Panc1 (cell line): Measurements from ENCODE around the gene TNN.

ENCODE experiments used
- POLR2AphosphoS5 ChIP-seq: IDR thresholded peaks from 2 replicates; pipeline ENCODE4 v1.6.1; 2012; ENCODE audit warnings: mild to moderate bottlenecking, low read depth, low read length, moderate library complexity
- SIN3A ChIP-seq: IDR thresholded peaks from 2 replicates; pipeline ENCODE4 v1.6.1; 2012; ENCODE audit warnings: low read depth, mild to moderate bottlenecking, low read length, moderate library complexity, borderline replicate concordance; ENCODE audit not compliant: insufficient read depth
- TCF7L2 ChIP-seq: IDR thresholded peaks from 2 replicates; pipeline ENCODE4 v1.6.1; 2011; ENCODE audit warnings: mild to moderate bottlenecking, low read depth, low read length, inconsistent platforms
- TF ChIP-seq, protein P1 (sequence below): fragments of 450-650 bp; IDR thresholded peaks from 2 replicates; pipeline ENCODE4 v1.5.1; 2017; ENCODE audit warnings: mild to moderate bottlenecking
- TF ChIP-seq, protein P2 (sequence below), 2 experiments: IDR thresholded peaks; 2 replicates each; pipeline ENCODE4 v1.6.1; 2011 to 2012; ENCODE audit warnings: low read depth in 2 of 2, control low read depth in 1 of 2, low read length in 1 of 2, mild to moderate bottlenecking in 1 of 2, moderate library complexity in 1 of 2; ENCODE audit not compliant: insufficient read depth in 1 of 2

DNA sequence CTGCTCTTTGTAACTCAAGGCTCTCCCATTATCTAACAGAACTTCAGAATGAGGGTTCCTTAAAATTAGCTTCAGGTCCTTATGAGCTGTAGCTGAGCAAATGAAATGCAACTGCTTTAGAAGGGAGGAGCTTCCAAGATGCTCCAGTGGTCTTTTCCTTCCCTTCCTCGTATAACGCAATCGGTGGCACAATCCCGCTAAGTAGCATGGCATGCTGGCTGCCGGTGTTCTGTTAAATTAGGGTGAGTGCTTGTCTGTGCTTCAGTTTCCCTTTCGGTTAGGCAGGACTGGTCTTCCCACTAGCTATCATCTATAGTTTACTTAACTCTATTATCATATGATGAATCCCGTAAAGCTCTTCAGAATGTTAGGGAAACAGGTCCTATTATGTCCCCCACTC is 124.0 kb downstream of the TNN start:
- TF ChIP-seq, protein P1, sequence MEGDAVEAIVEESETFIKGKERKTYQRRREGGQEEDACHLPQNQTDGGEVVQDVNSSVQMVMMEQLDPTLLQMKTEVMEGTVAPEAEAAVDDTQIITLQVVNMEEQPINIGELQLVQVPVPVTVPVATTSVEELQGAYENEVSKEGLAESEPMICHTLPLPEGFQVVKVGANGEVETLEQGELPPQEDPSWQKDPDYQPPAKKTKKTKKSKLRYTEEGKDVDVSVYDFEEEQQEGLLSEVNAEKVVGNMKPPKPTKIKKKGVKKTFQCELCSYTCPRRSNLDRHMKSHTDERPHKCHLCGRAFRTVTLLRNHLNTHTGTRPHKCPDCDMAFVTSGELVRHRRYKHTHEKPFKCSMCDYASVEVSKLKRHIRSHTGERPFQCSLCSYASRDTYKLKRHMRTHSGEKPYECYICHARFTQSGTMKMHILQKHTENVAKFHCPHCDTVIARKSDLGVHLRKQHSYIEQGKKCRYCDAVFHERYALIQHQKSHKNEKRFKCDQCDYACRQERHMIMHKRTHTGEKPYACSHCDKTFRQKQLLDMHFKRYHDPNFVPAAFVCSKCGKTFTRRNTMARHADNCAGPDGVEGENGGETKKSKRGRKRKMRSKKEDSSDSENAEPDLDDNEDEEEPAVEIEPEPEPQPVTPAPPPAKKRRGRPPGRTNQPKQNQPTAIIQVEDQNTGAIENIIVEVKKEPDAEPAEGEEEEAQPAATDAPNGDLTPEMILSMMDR, result no peak
- TF ChIP-seq SIN3A (no peak), POLR2AphosphoS5 (no peak), TCF7L2 (no peak)
- TF ChIP-seq, protein P2, sequence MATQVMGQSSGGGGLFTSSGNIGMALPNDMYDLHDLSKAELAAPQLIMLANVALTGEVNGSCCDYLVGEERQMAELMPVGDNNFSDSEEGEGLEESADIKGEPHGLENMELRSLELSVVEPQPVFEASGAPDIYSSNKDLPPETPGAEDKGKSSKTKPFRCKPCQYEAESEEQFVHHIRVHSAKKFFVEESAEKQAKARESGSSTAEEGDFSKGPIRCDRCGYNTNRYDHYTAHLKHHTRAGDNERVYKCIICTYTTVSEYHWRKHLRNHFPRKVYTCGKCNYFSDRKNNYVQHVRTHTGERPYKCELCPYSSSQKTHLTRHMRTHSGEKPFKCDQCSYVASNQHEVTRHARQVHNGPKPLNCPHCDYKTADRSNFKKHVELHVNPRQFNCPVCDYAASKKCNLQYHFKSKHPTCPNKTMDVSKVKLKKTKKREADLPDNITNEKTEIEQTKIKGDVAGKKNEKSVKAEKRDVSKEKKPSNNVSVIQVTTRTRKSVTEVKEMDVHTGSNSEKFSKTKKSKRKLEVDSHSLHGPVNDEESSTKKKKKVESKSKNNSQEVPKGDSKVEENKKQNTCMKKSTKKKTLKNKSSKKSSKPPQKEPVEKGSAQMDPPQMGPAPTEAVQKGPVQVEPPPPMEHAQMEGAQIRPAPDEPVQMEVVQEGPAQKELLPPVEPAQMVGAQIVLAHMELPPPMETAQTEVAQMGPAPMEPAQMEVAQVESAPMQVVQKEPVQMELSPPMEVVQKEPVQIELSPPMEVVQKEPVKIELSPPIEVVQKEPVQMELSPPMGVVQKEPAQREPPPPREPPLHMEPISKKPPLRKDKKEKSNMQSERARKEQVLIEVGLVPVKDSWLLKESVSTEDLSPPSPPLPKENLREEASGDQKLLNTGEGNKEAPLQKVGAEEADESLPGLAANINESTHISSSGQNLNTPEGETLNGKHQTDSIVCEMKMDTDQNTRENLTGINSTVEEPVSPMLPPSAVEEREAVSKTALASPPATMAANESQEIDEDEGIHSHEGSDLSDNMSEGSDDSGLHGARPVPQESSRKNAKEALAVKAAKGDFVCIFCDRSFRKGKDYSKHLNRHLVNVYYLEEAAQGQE (IDR thresholded peaks at IDR 0.05; ENCODE audit: insufficient read depth in 1 of 2, low read depth in 2 of 2, low read length in 1 of 2), result no peak
